HepG2 (cell line): ENCODE measurements around the gene ATOSB. TPM values are rescaled to one million over a fixed set of nuclear protein-coding genes. Genes with fewer than 3 reads are reported as not detected.

ENCODE experiments used
- DMTF1 ChIP-seq: sonication (generic); formaldehyde crosslinking; IDR thresholded peaks from 2 replicates; pipeline ENCODE4 v1.4.0; 2020; ENCODE audit warnings: mild to moderate bottlenecking, missing genetic modification reagents
- FOSL2 ChIP-seq: sonication (generic); formaldehyde crosslinking; IDR thresholded peaks from 2 replicates; pipeline ENCODE4 v1.4.0; 2020; ENCODE audit warnings: missing genetic modification reagents
- HDAC2 ChIP-seq: sonication (generic); formaldehyde crosslinking; IDR thresholded peaks from 2 replicates; pipeline ENCODE4 v1.4.0; 2020; ENCODE audit warnings: missing genetic modification reagents
- HMG20A ChIP-seq: IDR thresholded peaks from 2 replicates; pipeline ENCODE4 v1.6.1; 2016; ENCODE audit warnings: borderline replicate concordance
- MXD3 ChIP-seq: IDR thresholded peaks from 2 replicates; pipeline ENCODE4 v1.6.1; 2016; ENCODE audit warnings: mild to moderate bottlenecking, missing biosample characterization, missing genetic modification reagents
- NFIC ChIP-seq: IDR thresholded peaks from 2 replicates; pipeline ENCODE4 v1.6.1; 2012; ENCODE audit warnings: mild to moderate bottlenecking, low read length, inconsistent platforms
- NFKBIZ ChIP-seq: IDR thresholded peaks from 2 replicates; pipeline ENCODE4 v1.6.1; 2018; ENCODE audit warnings: missing genetic modification reagents, missing compliant biosample characterization
- PCBP1 ChIP-seq: fragments of 200-400 bp; formaldehyde crosslinking; IDR thresholded peaks from 2 replicates; pipeline ENCODE4 v1.6.1; 2017; ENCODE audit warnings: mild to moderate bottlenecking, low read depth, low read length, borderline replicate concordance
- RFX5 ChIP-seq: IDR thresholded peaks from 2 replicates; pipeline ENCODE4 v1.6.1; 2011; ENCODE audit warnings: low read depth, low read length, improper control_type of control experiment
- SKIL ChIP-seq: sonication (generic); formaldehyde crosslinking; IDR thresholded peaks from 2 replicates; pipeline ENCODE4 v1.8.0; 2022; ENCODE audit warnings: missing genetic modification reagents, mild to moderate bottlenecking, moderate library complexity, borderline replicate concordance
- TBX3 ChIP-seq: fragments of 450-650 bp; IDR thresholded peaks from 2 replicates; pipeline ENCODE4 v1.6.1; 2017; ENCODE audit warnings: antibody characterized with exemption, mild to moderate bottlenecking, inconsistent platforms, borderline replicate concordance
- TCF12 ChIP-seq, 2 experiments: fragments of 450-650 bp in 1 of 2; sonication (generic) in 1 of 2; formaldehyde crosslinking in 1 of 2; IDR thresholded peaks; 2 replicates each; pipeline versions ENCODE4 v1.6.1 to v1.8.0; 2017 to 2022; ENCODE audit warnings: antibody characterized with exemption in 1 of 2, mild to moderate bottlenecking in 1 of 2, missing genetic modification reagents in 1 of 2, moderate library complexity in 1 of 2
- YEATS2 ChIP-seq: sonication (generic); formaldehyde crosslinking; IDR thresholded peaks from 2 replicates; pipeline ENCODE4 v1.4.0; 2020; ENCODE audit warnings: missing genetic modification reagents, borderline replicate concordance
- ZNF10 ChIP-seq: sonication (generic); formaldehyde crosslinking; IDR thresholded peaks from 2 replicates; pipeline ENCODE4 v1.4.0; 2020; ENCODE audit warnings: mild to moderate bottlenecking, low read depth, missing genetic modification reagents, borderline replicate concordance
- ZNF660 ChIP-seq: sonication (generic); formaldehyde crosslinking; IDR thresholded peaks from 2 replicates; pipeline ENCODE4 v1.5.1; 2020; ENCODE audit warnings: mild to moderate bottlenecking, low read depth, missing genetic modification reagents, borderline replicate concordance
- ZNF747 ChIP-seq: sonication (generic); formaldehyde crosslinking; IDR thresholded peaks from 2 replicates; pipeline ENCODE4 v1.8.1; 2023; ENCODE audit warnings: missing genetic modification reagents, mild to moderate bottlenecking, borderline replicate concordance
- ZNF777 ChIP-seq: sonication (generic); formaldehyde crosslinking; IDR thresholded peaks from 2 replicates; pipeline ENCODE4 v1.4.0; 2020; ENCODE audit warnings: missing genetic modification reagents
- ZNF790 ChIP-seq: sonication (generic); formaldehyde crosslinking; IDR thresholded peaks from 2 replicates; pipeline ENCODE4 v1.8.0; 2022; ENCODE audit warnings: missing genetic modification reagents, mild to moderate bottlenecking, borderline replicate concordance
- ZSCAN20 ChIP-seq: sonication (generic); formaldehyde crosslinking; IDR thresholded peaks from 2 replicates; pipeline ENCODE4 v1.4.0; 2020; ENCODE audit warnings: missing genetic modification reagents, mild to moderate bottlenecking, borderline replicate concordance
- polyA plus RNA-seq, 8 experiments: library from polyadenylated mRNA; depleted of rRNA in 3 of 8; stranded (reverse) in 7 of 8; unstranded in 1 of 8; fragments of >200 nt; fragmentation: Illumina TruSeq in 4 of 8; extraction: Trizol in 4 of 8; gene quantifications; 2 replicates each; pipeline versions ENCODE4 v1.2.1 to v1.2.3, GENCODE V29; 2011 to 2016; ENCODE audit warnings: low read depth in 4 of 8, missing spikeins in 1 of 8, mixed read lengths in 1 of 8; ENCODE audit not compliant: insufficient read depth in 1 of 8
- total RNA-seq, 5 experiments: library from RNA; depleted of rRNA; stranded (reverse); fragments of >200 nt; fragmentation: Illumina TruSeq; extraction: Trizol; gene quantifications; 2 replicates each; pipeline ENCODE4 v1.2.3, GENCODE V29; 2016; ENCODE audit warnings: low read depth in 1 of 5
- TF ChIP-seq, protein P1 (sequence below): sonication (generic); formaldehyde crosslinking; IDR thresholded peaks from 2 replicates; pipeline ENCODE4 v1.4.0; 2020; ENCODE audit warnings: mild to moderate bottlenecking, missing genetic modification reagents
- TF ChIP-seq, protein P2 (sequence below): sonication (generic); formaldehyde crosslinking; IDR thresholded peaks from 2 replicates; pipeline ENCODE4 v1.4.0; 2020; ENCODE audit warnings: mild to moderate bottlenecking, missing genetic modification reagents

ATOSB gene
- total and polyA plus RNA-seq, 2 of the 13 experiments (the other 11 are each of a cell fraction or from before 2014, with no cell fraction given), result 1.9 to 6.4 TPM

DNA sequence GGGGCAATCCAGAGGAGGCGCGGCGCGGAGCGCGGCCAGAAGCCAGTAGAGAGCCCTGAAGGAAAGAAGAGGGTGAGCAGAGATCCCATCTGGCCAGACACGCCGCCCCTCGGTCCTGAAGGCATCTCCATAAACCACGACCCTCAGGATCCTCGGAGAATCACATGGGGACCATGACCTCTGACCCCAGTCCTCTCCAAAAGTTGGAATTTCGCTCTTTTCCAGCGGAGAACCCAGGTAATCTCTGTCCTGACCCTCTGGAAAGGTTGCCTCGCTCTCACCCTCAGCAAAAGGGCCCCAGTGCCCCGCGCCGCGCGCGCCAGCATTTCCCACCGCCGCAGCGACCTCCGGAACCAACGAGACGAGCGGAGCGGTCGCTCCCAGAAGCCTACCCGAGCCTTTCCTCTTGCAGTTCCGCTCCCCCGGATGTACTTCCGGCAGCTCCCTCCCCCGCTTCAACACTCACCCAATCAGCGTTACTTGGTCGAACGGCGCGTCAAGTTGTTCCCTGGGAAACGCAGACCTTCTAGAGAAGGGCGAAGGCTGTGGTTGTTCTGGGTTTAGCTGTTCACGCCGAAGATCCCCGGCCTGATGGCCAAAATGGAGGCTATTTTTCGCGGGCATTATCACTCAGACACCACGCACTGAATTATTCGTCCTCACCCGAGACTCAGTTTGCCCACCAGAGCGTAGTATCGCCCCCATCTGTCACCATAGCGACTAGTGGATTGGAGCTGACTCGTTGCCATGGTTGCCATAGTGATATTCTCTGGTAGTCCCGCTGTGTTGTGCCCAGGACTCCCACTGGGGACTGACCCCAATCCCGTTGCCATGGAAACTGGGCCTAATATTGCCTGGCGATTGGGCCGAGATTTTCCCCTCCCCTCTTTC lies 12.6 kb downstream of the ATOSB start, which contains the start of gene STOML2 (continued):
- TF ChIP-seq HDAC2 (CRISPR knock-in tag), result peak; percentile 88
- TF ChIP-seq, protein P1, sequence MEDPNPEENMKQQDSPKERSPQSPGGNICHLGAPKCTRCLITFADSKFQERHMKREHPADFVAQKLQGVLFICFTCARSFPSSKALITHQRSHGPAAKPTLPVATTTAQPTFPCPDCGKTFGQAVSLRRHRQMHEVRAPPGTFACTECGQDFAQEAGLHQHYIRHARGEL, result no peak
- TF ChIP-seq HMG20A (CRISPR knock-in tag), result no peak
- 0 out of 2 replicates have a peak, but pooled peaks have one; percentile 39 for TF ChIP-seq SKIL (CRISPR knock-in tag)
- TF ChIP-seq ZNF10 (CRISPR knock-in tag), result no peak
- peak; percentile 71 for TF ChIP-seq ZNF777 (CRISPR knock-in tag)
- TF ChIP-seq ZNF790, result no peak; the same call in 1 of the 2 replicates
- TF ChIP-seq NFKBIZ, result no peak
- TF ChIP-seq ZNF747, result peak; percentile 94
- no peak for TF ChIP-seq TBX3
- TF ChIP-seq PCBP1, result no peak
- 0 out of 2 replicates have a peak, but pooled peaks have one; percentile 66 for TF ChIP-seq ZSCAN20 (CRISPR knock-in tag)
- peak; percentile 87 for TF ChIP-seq RFX5
- TF ChIP-seq YEATS2 (CRISPR knock-in tag), result peak; percentile 99
- peak; percentile 91 for TF ChIP-seq MXD3 (CRISPR knock-in tag)
- TF ChIP-seq NFIC, result 0 out of 2 replicates have a peak, but pooled peaks have one; percentile 7
- peak; percentile 50; the same call in 1 of the 2 replicates for TF ChIP-seq FOSL2 (CRISPR knock-in tag)
- TF ChIP-seq TCF12 (IDR thresholded peaks at IDR 0.05), result no peak
- no peak for TF ChIP-seq TCF12 (CRISPR knock-in tag; IDR thresholded peaks at IDR 0.05)
- TF ChIP-seq ZNF660 (CRISPR knock-in tag), result no peak
- TF ChIP-seq, protein P2, sequence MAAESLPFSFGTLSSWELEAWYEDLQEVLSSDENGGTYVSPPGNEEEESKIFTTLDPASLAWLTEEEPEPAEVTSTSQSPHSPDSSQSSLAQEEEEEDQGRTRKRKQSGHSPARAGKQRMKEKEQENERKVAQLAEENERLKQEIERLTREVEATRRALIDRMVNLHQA (CRISPR knock-in tag), result no peak
- no peak for TF ChIP-seq DMTF1 (CRISPR knock-in tag)
